Measurements from ENCODE around the gene RAI1. TPM values are rescaled to one million over a fixed set of nuclear protein-coding genes. Genes with fewer than 3 reads are reported as not detected.
A peak's percentile ranks its signal among the peaks of the same experiment; 100 is the strongest.

The RAI1 gene
- polyA plus RNA-seq, 1 donor from 2014 or later, result 3.0 TPM

- Mint-ChIP-seq H3K27me3 (no peaks in the 10 kb centered on the region), H3K4me1 (peaks cover 30 to 39% (median 38%) of the 10 kb centered on the region in 3 donors), H3K9me3 (no peaks in the 10 kb centered on the region), H3K36me3 (peaks cover 2% of the 10 kb centered on the region), H3K27ac (peak overlapping the region in 2 of 3 donors; percentile 51 to 91), H3K4me3 (peak overlapping the region in 1 of 4 donors; percentile 21)
These were observed 74.5 kb downstream of the RAI1 start for GRCh38 chr17:17755715-17756114.

DNA sequence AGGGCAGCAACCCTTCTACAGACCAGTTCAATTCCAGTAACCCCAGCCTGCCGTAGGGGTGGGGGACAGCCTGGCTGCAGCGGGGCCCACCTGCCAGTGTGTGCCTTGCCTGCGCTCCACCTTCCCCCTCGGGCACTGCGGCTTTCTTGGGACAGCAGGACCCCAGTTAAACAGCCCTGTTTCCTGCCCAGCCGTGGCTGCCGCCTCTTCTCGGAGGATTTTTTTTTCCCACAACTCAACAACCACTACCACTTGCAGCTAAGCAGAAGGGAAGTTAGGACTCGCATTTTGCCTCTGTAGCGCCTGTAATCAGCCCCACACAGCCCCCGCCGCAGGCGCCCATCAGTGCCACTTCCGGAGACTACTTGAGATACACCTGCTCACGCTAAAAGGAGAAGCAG is 76.1 kb downstream of the RAI1 start:
- Mint-ChIP-seq H3K27me3 (no peaks in the 10 kb centered on the region), H3K4me3 (peak overlapping the region; percentile 65 to 91 (median 90)), H3K4me1 (peaks cover 19 to 28% (median 28%) of the 10 kb centered on the region in 3 donors), H3K36me3 (peaks cover 2% of the 10 kb centered on the region), H3K9me3 (no peaks in the 10 kb centered on the region), H3K27ac (peak overlapping the region; percentile 86 to 98 (median 92))

GRCh38 chr17:17757956-17758845 is 76.9 kb downstream of the RAI1 start:
- H3K27me3 Mint-ChIP-seq, result no peaks in the 10 kb centered on the region
- H3K36me3 Mint-ChIP-seq, result peaks cover 2% of the 10 kb centered on the region
- peak overlapping the region; percentile 86 to 98 (median 92) for H3K27ac Mint-ChIP-seq
- peaks cover 19 to 25% (median 23%) of the 10 kb centered on the region in 3 donors for H3K4me1 Mint-ChIP-seq
- H3K4me3 Mint-ChIP-seq, result peak overlapping the region; percentile 65 to 91 (median 90)
- H3K9me3 Mint-ChIP-seq, result no peaks in the 10 kb centered on the region

DNA sequence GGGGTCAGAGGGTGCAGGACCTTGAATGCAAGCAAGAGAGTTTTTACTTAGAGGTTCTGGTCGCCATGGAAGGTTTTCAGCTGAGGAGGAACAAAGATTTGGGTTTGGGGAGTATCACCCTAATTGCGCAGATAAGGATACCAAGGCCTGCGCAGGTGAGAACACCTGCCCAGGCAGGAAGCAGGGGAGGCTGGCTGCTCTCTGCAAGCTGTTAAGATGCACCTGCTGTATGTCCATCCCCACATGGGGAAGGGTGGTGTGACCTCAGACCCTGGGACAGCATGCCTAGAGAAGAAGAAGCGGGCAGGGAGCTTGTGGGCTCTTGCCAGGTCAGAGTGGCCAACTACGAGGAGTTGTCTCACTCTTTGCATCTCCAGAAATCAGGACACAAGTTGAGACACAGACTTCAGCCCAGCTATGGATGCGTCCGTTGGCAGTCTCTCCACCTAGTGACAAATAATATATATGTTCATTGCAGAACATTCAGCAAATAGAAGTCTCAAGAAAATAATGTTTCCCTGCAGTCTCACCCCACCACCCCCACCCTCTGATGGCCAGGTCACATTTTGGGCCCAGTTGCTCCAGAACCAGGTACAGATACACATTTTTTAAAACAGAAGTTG is 77.8 kb downstream of the RAI1 start:
- Mint-ChIP-seq H3K36me3 (peaks cover 2% of the 10 kb centered on the region), H3K27me3 (no peaks in the 10 kb centered on the region), H3K27ac (peak overlapping the region in 2 of 3 donors; percentile 76 to 98), H3K4me3 (no peak overlapping the region), H3K9me3 (no peaks in the 10 kb centered on the region), H3K4me1 (peaks cover 13 to 25% (median 24%) of the 10 kb centered on the region in 3 donors)

DNA sequence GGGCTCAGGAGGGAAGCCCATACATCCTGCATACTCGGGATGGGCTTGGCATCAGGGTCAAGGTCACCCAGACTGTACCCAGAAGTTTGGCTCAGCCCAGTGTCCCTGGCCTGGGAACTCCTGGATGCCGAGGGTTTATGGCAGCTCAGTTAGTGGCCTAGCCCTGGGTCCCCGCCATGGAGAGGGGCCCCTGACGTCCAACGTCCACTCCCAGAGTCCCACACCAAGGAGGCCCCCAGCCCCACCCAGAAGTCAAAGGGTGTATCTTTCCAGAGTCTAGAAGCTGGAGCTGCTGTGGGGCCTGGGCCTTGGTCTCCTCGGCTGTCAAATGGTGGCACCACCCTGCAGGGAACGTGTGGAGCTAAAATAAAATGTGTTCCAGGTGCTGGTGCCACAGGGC is 79.1 kb downstream of the RAI1 start:
- H3K9me3 Mint-ChIP-seq, result no peaks in the 10 kb centered on the region
- peaks cover 20 to 30% (median 28%) of the 10 kb centered on the region in 3 donors for H3K4me1 Mint-ChIP-seq
- H3K27ac Mint-ChIP-seq, result no peak overlapping the region
- peaks cover 4% of the 10 kb centered on the region for H3K36me3 Mint-ChIP-seq
- H3K4me3 Mint-ChIP-seq, result no peak overlapping the region
- H3K27me3 Mint-ChIP-seq, result no peaks in the 10 kb centered on the region

DNA sequence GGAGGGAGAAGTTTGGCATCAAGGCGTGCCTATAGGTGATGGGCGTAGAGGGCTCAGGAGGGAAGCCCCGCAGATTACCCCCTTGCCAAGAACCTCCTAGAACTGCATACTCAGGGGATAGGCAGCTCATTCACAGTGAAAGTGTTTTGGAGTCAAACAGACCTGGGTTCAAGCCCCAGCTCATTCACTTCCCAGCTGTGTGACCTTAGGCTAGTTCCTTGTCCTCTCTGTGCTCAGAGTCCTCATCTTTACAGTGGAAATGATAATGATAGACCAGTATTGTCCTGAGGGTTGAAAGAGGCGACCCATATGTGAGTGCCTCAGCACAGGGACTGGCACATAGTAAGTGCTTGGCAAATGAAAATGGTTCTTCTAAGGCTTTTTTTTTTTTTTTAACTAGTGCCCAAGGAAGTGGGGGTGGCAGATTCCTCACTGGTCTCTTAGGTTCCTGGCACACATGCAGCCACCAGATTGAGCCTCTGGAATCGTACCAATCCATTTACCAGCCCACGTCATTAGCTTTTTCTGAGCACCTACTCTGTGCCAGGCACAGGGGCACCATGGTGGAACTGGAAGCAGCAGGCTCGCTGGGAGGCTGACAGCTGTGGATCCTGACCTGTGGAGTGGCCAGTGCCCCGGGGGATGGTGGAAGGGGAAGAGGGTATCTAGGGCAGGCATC is 79.8 kb downstream of the RAI1 start:
- peaks cover 4% of the 10 kb centered on the region for H3K36me3 Mint-ChIP-seq
- H3K27me3 Mint-ChIP-seq, result no peaks in the 10 kb centered on the region
- no peak overlapping the region for H3K27ac Mint-ChIP-seq
- no peaks in the 10 kb centered on the region for H3K9me3 Mint-ChIP-seq
- H3K4me1 Mint-ChIP-seq, result peaks cover 23 to 33% (median 28%) of the 10 kb centered on the region in 3 donors
- H3K4me3 Mint-ChIP-seq, result no peak overlapping the region

DNA sequence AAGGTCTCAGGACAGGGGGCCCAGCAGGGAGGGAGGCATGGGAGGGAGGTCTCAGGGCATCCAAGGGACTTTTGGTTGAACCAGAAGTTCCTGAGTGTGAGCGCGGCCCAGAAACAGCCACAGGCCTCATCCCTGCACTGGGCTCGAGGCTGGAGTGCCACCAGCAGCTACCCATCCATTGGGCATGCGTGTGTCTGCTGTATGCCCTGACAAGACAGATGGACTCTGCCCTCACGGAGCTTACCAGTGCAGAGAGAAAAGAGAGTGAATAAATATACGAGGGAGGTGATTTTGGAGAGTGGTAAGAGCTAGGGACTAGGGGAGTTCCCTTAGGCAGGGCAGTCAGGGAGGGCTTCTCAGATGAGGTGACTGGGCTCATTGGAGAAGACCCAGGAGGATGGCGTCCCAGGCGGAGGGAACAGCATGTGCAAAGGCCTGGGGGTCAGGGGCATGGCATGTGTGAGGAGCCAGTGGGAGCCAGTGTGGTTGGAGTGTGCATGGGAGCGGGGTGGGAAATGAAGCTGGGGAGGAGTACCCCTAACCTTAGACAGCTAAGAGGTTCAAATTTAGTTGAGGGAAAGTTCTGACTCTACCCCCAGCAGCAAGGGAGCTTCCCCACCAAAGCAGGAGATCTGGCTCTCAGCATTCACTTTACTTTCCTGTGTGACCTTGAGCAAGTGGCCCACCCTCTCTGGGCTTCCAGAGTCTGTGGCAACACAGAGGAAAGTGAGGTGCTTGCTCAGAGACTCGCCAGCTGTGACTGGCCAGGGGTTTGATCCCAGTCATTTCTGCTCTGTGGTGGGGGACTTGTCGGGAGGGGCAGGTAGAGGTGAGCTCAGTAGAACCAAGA is 80.9 kb downstream of the RAI1 start:
- no peaks in the 10 kb centered on the region for H3K27me3 Mint-ChIP-seq
- H3K9me3 Mint-ChIP-seq, result no peaks in the 10 kb centered on the region
- no peak overlapping the region for H3K4me3 Mint-ChIP-seq
- no peak overlapping the region for H3K27ac Mint-ChIP-seq
- H3K4me1 Mint-ChIP-seq, result peaks cover 26 to 36% (median 34%) of the 10 kb centered on the region in 3 donors
- H3K36me3 Mint-ChIP-seq, result peaks cover 6% of the 10 kb centered on the region

GRCh38 chr17:17762744-17763105 is 81.5 kb downstream of the RAI1 start:
- Mint-ChIP-seq H3K9me3 (no peaks in the 10 kb centered on the region), H3K4me3 (no peak overlapping the region), H3K27ac (no peak overlapping the region), H3K4me1 (peaks cover 20 to 31% (median 31%) of the 10 kb centered on the region in 3 donors), H3K36me3 (peaks cover 6% of the 10 kb centered on the region), H3K27me3 (no peaks in the 10 kb centered on the region)

DNA sequence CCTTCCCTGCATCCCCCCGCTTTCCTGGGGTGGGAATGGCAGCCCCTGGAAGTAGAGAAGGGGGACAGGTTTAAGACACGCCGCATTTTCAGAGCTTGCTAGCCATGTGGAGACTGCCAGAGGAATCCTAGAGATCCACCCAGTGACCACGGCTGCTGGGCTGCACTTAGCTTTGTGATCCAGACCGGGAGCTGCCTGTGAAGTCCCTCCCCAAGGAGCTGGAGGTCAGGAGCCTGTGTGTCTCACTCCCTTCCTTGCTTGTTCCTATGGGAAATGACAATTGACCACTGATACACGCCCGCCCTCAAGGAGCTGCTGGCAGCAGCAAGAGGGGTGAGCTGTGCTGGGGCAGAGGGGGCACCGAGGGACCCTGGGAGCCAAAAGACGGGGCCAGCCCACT is 81.9 kb downstream of the RAI1 start:
- H3K4me3 Mint-ChIP-seq, result no peak overlapping the region
- no peaks in the 10 kb centered on the region for H3K27me3 Mint-ChIP-seq
- H3K9me3 Mint-ChIP-seq, result no peaks in the 10 kb centered on the region
- H3K36me3 Mint-ChIP-seq, result peaks cover 6% of the 10 kb centered on the region
- peaks cover 16 to 27% (median 27%) of the 10 kb centered on the region in 3 donors for H3K4me1 Mint-ChIP-seq
- H3K27ac Mint-ChIP-seq, result no peak overlapping the region

DNA sequence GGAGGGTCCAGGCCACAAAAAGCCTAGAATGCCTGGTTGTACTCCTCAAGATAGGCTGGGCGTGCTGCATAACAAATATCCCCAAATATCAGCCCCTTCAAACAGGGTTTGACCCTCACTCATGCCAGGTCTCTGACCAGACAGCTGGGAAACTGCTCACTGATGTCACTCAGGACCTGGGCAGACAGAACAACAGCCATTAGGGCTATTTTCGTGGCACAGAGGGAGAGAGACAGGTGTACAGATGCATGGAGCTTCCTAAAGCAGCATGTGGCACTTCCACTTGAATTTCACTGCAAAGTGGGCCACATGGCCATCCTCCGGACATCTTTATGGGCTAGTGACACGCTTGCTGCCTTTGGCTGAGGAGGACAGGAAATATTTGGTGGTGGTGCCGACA is 82.5 kb downstream of the RAI1 start:
- Mint-ChIP-seq H3K36me3 (peaks cover 6% of the 10 kb centered on the region), H3K9me3 (no peaks in the 10 kb centered on the region), H3K27ac (no peak overlapping the region), H3K4me1 (peaks cover 16 to 23% (median 23%) of the 10 kb centered on the region in 3 donors), H3K27me3 (no peaks in the 10 kb centered on the region), H3K4me3 (peak overlapping the region in 1 of 4 donors; percentile 30)

DNA sequence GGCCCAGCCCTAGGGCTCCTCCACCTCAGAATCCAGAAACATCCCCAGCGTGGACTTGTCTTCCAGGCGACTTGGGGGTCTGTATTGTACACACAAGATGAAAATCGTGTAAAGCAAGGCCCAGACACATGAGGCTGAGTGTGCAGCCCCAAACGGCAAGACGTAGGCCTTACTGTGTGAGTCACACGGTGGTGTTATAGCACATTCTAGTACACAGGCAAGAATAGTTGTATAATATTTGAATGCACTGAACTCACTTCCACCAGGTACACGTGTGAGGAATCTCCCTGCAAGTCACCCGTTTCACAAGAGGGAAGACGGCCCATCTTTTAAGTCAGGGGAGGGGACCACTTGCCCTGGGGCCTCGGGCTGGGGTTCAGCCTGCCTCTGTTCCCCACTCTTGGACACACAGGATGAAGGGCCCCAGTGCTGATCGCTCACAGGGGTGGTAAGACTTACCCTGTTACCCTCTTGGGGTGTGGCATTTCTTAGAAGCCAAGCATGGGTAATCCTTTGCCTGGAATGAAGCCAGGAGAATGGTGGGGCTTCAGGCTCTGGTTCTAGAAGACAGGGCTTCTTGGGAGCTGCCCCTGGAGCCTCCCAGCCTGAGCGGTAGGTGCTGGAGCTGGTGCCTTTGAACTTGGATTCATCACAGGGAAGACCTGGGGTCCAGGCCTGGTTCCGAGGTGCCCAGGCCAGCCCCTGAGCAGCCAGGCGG is 84.3 kb downstream of the RAI1 start:
- Mint-ChIP-seq H3K36me3 (peaks cover 4% of the 10 kb centered on the region), H3K27ac (peak overlapping the region; percentile 39 to 93 (median 73)), H3K4me3 (peak overlapping the region in 2 of 4 donors; percentile 58 to 61), H3K4me1 (peaks cover 16 to 20% (median 20%) of the 10 kb centered on the region in 3 donors), H3K27me3 (no peaks in the 10 kb centered on the region), H3K9me3 (no peaks in the 10 kb centered on the region)

DNA sequence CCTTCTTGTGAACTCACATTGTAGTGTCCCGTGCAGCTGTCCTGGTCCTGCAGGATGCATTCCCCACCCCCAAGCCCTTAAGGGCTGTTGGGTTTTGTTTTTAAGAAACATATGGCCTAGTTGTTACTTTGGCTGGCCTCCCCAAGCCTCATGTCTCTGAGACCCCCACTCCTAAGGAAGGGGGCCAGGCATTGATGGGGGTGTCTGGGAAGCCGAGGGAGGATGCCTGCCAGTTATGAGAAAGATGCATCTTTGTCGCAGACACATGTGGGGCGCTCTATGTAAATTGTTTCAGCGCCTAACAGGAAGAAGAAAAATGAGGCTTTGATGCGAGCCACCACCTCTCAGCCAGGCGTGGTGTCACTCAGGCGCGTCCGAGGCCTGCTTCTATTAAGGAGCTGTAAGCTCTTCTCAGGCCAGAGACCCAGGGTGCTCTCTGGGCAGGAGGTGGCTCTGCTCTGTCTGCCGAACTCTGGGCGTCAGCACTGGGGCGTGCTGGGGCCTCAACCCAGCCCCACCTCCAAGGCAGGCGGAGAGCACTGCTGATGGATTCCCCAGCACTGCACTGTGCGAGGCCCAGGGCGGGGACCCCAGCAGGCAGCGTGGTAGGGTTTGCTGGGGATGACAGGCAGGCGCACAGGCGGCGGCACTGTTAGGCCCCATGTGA is 85.0 kb downstream of the RAI1 start:
- peak overlapping the region; percentile 22 to 93 (median 54) for H3K4me3 Mint-ChIP-seq
- no peaks in the 10 kb centered on the region for H3K9me3 Mint-ChIP-seq
- no peaks in the 10 kb centered on the region for H3K27me3 Mint-ChIP-seq
- peaks cover 16 to 21% (median 20%) of the 10 kb centered on the region in 3 donors for H3K4me1 Mint-ChIP-seq
- peak overlapping the region; percentile 73 to 93 (median 90) for H3K27ac Mint-ChIP-seq
- peaks cover 4% of the 10 kb centered on the region for H3K36me3 Mint-ChIP-seq

GRCh38 chr17:17766744-17767120 is 85.5 kb downstream of the RAI1 start:
- H3K27ac Mint-ChIP-seq, result peak overlapping the region; percentile 73 to 93 (median 90)
- H3K36me3 Mint-ChIP-seq, result peaks cover 4% of the 10 kb centered on the region
- peak overlapping the region in 2 of 4 donors; percentile 61 to 70 for H3K4me3 Mint-ChIP-seq
- H3K27me3 Mint-ChIP-seq, result no peaks in the 10 kb centered on the region
- peaks cover 16 to 21% (median 20%) of the 10 kb centered on the region in 3 donors for H3K4me1 Mint-ChIP-seq
- H3K9me3 Mint-ChIP-seq, result no peaks in the 10 kb centered on the region
